ENCODE data around the gene MEN1.

Gene MEN1

GRCh38 chr11:64760759-64761420, 49.5 kb downstream of the MEN1 start:
- DNase-seq = no peak

GRCh38 chr11:64759722-64760719, 50.3 kb downstream of the MEN1 start, which contains the start of gene PYGM:
Gene PYGM, minus strand, starts transcription at chr11:64759974. Its CDS starts 76 bp downstream, at chr11:64759898.
- DNase-seq = no peak

- no peak for DNase-seq
Observed at GRCh38 chr11:64759131-64759721, 51.1 kb downstream of the MEN1 start.

GRCh38 chr11:64758330-64759079, 51.8 kb downstream of the MEN1 start:
- DNase-seq = no peak

GRCh38 chr11:64757549-64758329, 52.6 kb downstream of the MEN1 start:
- no peak for DNase-seq

- DNase-seq = no peak
Observed at GRCh38 chr11:64755681-64756361, 54.5 kb downstream of the MEN1 start.

GRCh38 chr11:64754919-64755662, 55.3 kb downstream of the MEN1 start:
- DNase-seq = no peak

- no peak for DNase-seq
Observed at GRCh38 chr11:64754124-64754918, 56.0 kb downstream of the MEN1 start.
